T47D (cell line): ENCODE results near the gene PPP1R36.
"Not testable (repeated sequence)": the region's sequence is repeated elsewhere in the genome, so short reads cannot be mapped to it uniquely, and the experiment has no call there.

ENCODE experiments used
- DNase-seq, 2 experiments: peaks; one replicate each; pipeline versions ENCODE4 v3.0.0 to v3.0.0-alpha.2; 2011 to 2012; ENCODE audit warnings: low read depth in 1 of 2, low spot score in 1 of 2
- JUND ChIP-seq: IDR thresholded peaks from 2 replicates; pipeline ENCODE4 v1.6.1; 2012; ENCODE audit warnings: low read depth
- in situ Hi-C: cut with HindIII; loops from 2 replicates; pipeline ENCODE4 v1.10.0; 2016; ENCODE audit warnings: low sequenced_read_pairs, low pct_unique_long_range_greater_than_20kb

The PPP1R36 gene

DNA sequence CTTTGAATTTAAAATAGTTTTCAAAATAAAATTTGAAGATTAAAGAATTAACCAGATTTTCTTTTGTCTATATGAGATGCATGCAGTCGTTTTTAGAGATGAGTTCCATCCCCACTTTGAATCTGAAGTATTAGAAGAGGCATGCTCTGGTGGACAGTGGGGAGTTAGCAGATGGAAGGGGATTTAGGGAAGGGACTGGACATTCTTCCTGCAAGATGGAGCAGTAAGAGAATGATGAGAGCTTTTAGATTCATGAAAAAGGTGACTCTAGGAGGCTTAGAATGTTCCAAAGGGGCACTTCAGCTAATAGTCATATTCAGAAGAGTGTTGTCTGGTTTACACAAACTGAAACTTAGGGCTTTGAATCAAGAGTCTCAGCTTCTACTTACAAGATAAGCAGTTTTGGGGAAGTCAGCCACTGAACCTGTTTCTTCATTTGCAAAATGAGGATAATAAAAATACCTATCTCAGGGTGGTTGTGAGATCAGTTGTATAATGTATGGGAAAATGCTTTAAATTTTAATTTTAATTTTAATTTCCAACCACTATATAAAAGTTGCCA is 41.5 kb upstream of the PPP1R36 start:
- in situ Hi-C loops: no loop called here
- no peak for TF ChIP-seq JUND
- DNase-seq: no peak

DNA sequence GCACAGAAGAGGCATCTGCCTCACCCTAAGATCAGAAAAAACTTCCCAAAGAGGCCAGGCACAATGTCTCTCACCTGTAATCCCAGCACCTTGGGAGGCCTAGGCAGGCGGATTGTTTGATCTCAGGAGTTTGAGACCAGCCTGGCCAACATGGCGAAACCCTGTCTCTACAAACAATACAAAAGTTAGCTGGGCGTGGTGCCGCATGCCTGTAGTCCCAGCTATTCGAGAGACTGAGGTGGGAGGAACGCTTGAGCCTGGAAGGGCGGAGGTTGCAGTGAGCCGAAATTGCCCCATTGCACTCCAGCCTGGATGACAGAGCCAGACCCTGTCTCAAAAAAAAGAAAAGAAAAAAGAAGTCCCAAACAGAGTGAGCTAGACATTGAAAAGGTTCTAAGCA is 40.7 kb upstream of the PPP1R36 start:
- TF ChIP-seq JUND: no peak
- no peak for DNase-seq
- in situ Hi-C loops: no loop called here

DNA sequence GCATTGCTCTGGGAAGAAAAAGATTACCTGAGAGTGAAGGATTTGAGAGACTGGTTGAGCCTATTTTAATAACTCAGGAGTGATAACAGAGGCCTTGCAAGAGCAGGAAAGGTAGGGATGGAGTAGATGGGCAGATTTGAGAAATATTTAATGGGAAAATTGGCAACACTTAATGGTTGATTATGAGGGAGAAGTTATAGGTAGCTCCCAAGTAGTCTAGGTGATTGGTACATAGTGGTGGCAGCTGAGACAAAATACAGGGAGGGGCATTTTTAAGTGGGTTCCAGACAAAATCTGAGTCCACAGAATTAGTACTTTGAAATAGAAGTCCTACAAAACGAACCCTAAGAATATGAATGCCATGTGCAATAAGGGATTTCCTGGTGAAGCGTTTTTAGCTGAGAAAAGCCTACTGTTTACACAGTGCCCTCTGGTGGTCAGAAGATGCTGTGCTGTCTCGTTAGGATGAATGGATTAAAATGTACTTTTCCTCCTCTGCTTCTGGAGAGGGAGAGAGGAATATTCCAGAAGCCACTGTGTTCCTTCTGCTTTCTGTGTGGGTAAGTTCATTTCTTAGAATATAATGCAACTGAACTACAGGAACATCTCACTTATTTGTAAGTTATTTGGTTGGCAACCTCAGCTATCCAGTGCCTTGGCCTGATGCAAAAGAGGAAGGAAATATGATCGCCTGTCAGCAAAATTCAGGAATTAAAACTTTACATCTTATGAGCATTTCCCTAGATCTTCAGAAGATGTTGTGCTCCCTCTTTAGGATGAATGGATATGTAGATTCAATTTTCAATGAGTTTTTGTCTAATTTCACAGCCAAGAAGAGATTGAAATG is 38.7 kb upstream of the PPP1R36 start:
- DNase-seq: peak; percentile 29 to 82
- in situ Hi-C loops: no loop called here
- no peak for TF ChIP-seq JUND

DNA sequence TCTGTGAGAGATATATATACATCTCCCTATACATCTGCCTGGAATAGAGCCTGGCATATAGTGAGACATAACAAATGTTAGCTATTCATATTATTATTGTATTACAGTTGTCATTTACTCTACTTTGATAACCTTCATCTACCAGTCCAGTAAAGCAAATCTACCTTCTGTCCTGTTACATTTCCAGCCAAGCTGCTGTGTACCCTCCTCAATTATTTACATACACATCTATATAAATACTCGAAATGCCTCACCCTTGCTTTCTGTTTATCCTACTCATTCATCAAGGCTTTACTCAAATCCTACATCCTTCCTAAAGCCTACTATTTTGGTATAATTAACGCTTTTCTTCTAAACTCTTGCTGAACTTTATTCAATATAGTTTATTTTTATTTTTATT is 36.5 kb upstream of the PPP1R36 start:
- no peak for TF ChIP-seq JUND
- in situ Hi-C loops: no loop called here
- no peak for DNase-seq

DNA sequence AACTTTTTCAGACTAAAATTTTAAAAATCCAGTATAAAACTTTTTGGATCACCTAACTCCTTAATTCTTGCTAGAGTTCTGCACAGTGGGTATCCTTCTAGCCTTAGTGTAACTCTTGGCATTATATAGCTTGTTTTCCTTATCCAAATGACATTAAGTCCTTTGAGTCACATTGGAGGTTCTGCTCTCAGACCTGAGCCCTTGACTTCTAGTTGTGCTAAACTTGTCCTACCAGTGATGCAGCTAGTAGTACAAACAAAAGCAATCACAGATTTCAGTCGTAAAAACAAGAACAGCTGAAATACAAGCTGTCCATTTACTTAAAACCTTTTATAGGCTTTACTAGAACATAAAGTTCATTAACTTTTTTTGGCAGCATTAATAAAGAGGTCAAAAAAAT is 34.7 kb upstream of the PPP1R36 start:
- in situ Hi-C loops: no loop called here
- TF ChIP-seq JUND: no peak
- DNase-seq: peak in 1 of 2 experiments; percentile 59

DNA sequence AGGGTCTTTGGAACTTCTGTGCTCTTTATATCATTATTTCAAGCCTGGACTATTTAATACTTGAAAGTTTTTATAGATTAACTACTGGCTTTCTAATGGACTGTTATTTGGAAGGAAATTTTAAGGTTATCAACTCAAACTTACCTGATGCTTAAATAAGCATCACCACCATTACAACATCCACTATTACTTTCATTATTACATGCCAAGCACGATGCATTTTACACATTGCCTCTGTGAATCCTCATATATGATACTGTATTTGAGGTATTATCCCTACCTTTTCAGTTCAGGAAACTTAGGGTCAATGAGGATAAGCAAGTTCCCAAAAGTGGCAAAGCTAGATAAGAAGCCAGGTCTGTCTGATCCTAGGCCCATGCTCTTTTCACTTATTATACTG is 32.8 kb upstream of the PPP1R36 start:
- in situ Hi-C loops: no loop called here
- no peak for TF ChIP-seq JUND

DNA sequence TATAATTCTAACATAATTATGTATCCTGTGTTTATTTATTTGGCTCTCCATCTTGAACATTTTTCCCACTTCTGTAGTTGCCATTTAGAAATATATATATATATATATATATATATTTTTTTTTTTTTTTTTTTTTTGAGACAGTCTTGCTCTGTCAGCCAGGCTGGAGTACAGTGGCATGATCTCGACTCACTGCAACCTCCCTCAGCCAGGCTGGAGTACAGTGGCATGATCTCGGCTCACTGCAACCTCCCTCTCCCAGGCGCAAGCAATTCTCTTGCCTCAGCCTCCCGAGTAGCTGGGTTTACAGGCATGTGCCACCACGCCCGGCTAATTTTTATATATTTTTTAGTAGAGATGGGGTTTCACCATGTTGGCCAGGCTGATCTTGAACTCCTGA is 32.1 kb upstream of the PPP1R36 start:
- DNase-seq, in situ Hi-C loops: not testable (repeated sequence)

More for the DNA sequence above, 32.8 kb upstream of the PPP1R36 start:
- no peak for DNase-seq

DNA sequence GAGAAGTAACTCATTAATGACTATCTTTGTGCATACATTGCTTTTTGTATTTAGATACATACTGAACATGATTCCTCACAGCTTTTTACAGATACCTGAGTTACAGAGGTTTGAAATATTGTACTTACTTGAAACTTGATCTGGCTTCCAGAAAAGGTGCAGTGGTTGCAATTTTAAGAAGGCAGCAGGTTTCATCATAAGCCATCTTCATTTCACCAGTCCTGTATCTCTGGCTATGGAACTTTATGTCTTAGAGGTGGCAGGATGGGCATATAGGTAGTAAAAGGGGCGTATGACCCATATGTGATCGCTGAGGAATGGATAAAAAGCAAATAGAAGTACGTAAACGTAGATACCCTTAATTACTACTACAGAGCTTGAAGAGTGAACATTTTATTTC is 31.5 kb upstream of the PPP1R36 start:
- in situ Hi-C loops: no loop called here
- no peak for DNase-seq
- TF ChIP-seq JUND: no peak

DNA sequence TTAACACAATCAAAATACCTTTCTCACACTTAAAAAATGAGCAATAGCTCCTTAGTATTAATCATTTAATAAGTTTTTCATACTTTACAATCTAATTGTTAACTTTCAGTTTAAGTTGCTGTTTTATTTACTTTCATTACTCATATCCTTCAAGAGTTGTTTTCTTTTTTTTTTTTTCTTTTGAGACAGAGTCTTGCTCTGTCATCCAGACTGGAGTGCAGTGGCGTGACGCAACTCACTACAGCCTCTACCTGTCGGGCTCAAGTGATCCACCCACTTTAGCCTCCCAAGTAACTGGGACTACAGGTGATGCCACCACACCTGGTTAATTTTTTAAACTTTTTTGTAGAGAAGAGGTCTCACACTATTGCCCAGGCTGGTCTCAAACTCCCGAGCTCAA is 29.1 kb upstream of the PPP1R36 start:
- no peak for DNase-seq
- TF ChIP-seq JUND: no peak
- in situ Hi-C loops: no loop called here

DNA sequence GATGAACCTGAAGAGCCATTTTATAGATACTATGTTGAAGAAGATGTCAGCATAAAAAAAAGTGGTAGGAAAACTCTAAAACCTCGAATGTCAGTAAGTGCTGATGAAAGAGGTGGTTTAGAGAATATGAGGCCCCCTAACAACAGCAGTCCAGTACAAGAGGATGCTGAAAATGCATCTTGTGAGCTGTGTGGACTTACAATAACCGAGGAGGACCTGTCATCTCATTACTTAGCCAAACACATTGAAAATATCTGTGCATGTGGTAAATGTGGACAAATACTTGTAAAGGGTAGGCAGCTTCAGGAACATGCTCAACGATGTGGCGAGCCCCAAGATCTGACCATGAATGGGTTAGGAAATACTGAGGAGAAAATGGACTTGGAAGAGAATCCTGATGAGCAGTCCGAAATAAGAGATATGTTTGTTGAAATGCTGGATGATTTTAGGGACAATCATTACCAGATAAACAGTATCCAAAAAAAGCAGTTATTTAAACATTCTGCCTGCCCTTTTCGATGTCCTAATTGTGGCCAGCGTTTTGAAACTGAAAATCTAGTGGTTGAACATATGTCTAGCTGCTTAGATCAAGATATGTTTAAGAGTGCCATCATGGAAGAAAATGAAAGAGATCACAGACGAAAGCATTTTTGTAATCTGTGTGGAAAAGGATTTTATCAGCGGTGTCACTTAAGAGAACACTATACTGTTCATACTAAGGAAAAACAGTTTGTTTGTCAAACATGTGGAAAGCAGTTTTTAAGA is 27.0 kb upstream of the PPP1R36 start:
- TF ChIP-seq JUND: no peak
- in situ Hi-C loops: no loop called here
- no peak for DNase-seq

DNA sequence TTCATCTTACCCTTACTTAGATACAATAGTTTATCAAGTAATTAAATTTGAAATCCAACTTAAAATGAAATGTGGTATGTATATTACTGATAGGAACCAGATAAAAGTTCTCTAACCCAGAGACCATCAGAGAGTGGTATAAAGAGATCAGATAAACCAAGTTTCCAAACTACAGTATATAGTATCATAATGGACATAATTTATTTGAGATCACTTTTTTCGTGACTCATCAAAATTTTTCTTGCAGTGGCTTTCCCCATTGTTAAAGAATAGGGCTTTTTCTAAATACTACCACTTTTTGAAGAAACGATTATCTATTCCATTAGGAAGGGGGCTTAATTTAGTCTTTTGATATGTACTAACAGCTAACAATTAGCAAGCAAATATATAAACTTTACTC is 24.4 kb upstream of the PPP1R36 start:
- no peak for TF ChIP-seq JUND
- in situ Hi-C loops: no loop called here
- no peak for DNase-seq

DNA sequence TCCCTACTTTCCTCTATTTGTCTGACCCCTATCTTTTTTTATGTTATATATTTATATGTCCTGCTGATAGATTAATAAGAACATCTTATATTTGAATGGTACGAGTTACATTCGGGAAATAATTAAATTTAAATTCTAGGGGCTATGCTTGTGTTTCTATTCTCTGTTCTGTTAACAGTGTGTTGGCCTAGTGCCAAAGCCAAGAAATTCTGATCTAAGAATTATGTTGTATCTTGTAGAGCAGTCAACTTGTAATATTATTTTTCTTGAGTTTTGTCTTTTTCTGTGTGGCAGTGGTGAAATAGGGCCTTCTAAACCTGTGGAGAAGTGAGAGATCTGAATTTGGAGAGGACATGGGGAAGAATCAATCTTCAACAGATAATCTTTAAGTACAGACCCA is 18.2 kb upstream of the PPP1R36 start:
- in situ Hi-C loops: no loop called here

More for the DNA sequence above, 18.2 kb upstream of the PPP1R36 start:
- TF ChIP-seq JUND: no peak
- DNase-seq: no peak
